WTC11 (cell line): Measurements from ENCODE around the gene ID2. TPM values are rescaled to one million over a fixed set of nuclear protein-coding genes. Genes with fewer than 3 reads are reported as not detected.

ENCODE experiments used
- ATAC-seq: fragments of 200-7000 bp; cut with Tn5 transposase; 2 replicates; pipeline ENCODE4 v1.10.0; 2021; ENCODE audit warnings: mild to moderate bottlenecking, moderate library complexity
- CTCF ChIA-PET: fragments of 300-600 bp; sonication (Branson Sonifier 250); formaldehyde crosslinking; loops from one replicate; lab custom pipeline; 2021; ENCODE audit warnings: antibody characterized with exemption; lab: Charles Lee
- POLR2A ChIA-PET: fragments of 350-600 bp; sonication (Branson Sonifier 250); formaldehyde crosslinking; loops from one replicate; lab custom pipeline; 2021; ENCODE audit warnings: antibody characterized with exemption; lab: Charles Lee
- DNase-seq: peaks from one replicate; pipeline ENCODE4 v3.0.0; 2021; ENCODE audit warnings: low spot score
- H3K27ac Mint-ChIP-seq: 2 replicates; pipeline ENCODE4 v1.8.0; 2021; ENCODE audit warnings: mixed read lengths
- H3K27me3 Mint-ChIP-seq: 2 replicates; pipeline ENCODE4 v1.8.0; 2021; ENCODE audit warnings: low read depth, mild to moderate bottlenecking, moderate library complexity, mixed read lengths
- H3K36me3 Mint-ChIP-seq: 2 replicates; pipeline ENCODE4 v1.8.0; 2021; ENCODE audit warnings: mixed read lengths
- H3K4me1 Mint-ChIP-seq: 2 replicates; pipeline ENCODE4 v1.8.0; 2022; ENCODE audit warnings: mixed read lengths
- H3K4me3 Mint-ChIP-seq: 2 replicates; pipeline ENCODE4 v1.8.0; 2021; ENCODE audit warnings: mild to moderate bottlenecking, moderate library complexity, mixed read lengths
- H3K9me3 Mint-ChIP-seq: 2 replicates; pipeline ENCODE4 v1.8.0; 2021; ENCODE audit warnings: mixed read lengths
- E2F4 ChIP-seq: sonication (generic); formaldehyde crosslinking; IDR thresholded peaks from 2 replicates; pipeline ENCODE4 v1.8.1; 2022; ENCODE audit warnings: low read depth, mild to moderate bottlenecking, moderate library complexity, missing genetic modification reagents, borderline replicate concordance
- FOXJ3 ChIP-seq: sonication (generic); formaldehyde crosslinking; IDR thresholded peaks from 2 replicates; pipeline ENCODE4 v1.9.0; 2021; ENCODE audit warnings: missing genetic modification reagents, mild to moderate bottlenecking, borderline replicate concordance
- HMGA2 ChIP-seq: fragments of 250-450 bp; sonication (Bioruptor Pico); IDR thresholded peaks from 2 replicates; pipeline ENCODE4 v1.4.0; 2021; ENCODE audit warnings: mild to moderate bottlenecking, moderate library complexity
- JAZF1 ChIP-seq: fragments of 250-450 bp; sonication (Bioruptor Pico); IDR thresholded peaks from 2 replicates; pipeline ENCODE4 v1.9.0; 2021; ENCODE audit warnings: moderate library complexity, mild to moderate bottlenecking, inconsistent platforms
- NR2C2 ChIP-seq: sonication (generic); formaldehyde crosslinking; IDR thresholded peaks from 2 replicates; pipeline ENCODE4 v1.8.0; 2022; ENCODE audit warnings: mild to moderate bottlenecking, missing genetic modification reagents
- OVOL2 ChIP-seq: fragments of 250-450 bp; sonication (Bioruptor Pico); IDR thresholded peaks from 2 replicates; pipeline ENCODE4 v1.9.0; 2021; ENCODE audit warnings: mild to moderate bottlenecking, borderline replicate concordance
- RORB ChIP-seq: fragments of 250-450 bp; sonication (Bioruptor Pico); IDR thresholded peaks from 2 replicates; pipeline ENCODE4 v1.9.0; 2021; ENCODE audit warnings: mild to moderate bottlenecking
- SP1 ChIP-seq: sonication (generic); formaldehyde crosslinking; conservative IDR thresholded peaks from 2 replicates; pipeline ENCODE4 v1.8.1; 2022; ENCODE audit warnings: missing genetic modification reagents
- TEAD1 ChIP-seq: sonication (generic); formaldehyde crosslinking; IDR thresholded peaks from 2 replicates; pipeline ENCODE4 v1.8.0; 2022; ENCODE audit warnings: mild to moderate bottlenecking, missing genetic modification reagents
- ZNF232 ChIP-seq: sonication (generic); formaldehyde crosslinking; IDR thresholded peaks from 2 replicates; pipeline ENCODE4 v1.8.0; 2022; ENCODE audit warnings: mild to moderate bottlenecking, missing genetic modification reagents
- ZNF317 ChIP-seq: sonication (generic); formaldehyde crosslinking; IDR thresholded peaks from 2 replicates; pipeline ENCODE4 v1.8.1; 2023; ENCODE audit warnings: low read depth, mild to moderate bottlenecking, moderate library complexity, missing genetic modification reagents, borderline replicate concordance
- ZNF396 ChIP-seq: fragments of 250-450 bp; sonication (Bioruptor Pico); IDR thresholded peaks from 2 replicates; pipeline ENCODE4 v1.8.0; 2021; ENCODE audit warnings: mild to moderate bottlenecking, moderate library complexity, borderline replicate concordance
- ZNF416 ChIP-seq: fragments of 250-450 bp; sonication (Bioruptor Pico); IDR thresholded peaks from 2 replicates; pipeline ENCODE4 v1.9.0; 2021; ENCODE audit warnings: mild to moderate bottlenecking, inconsistent platforms
- total RNA-seq: library from RNA; stranded (reverse); gene quantifications from 3 replicates; pipeline ENCODE4 v1.2.3, GENCODE V29; 2021
- TF ChIP-seq, protein P1 (sequence below): fragments of 250-450 bp; sonication (Bioruptor Pico); IDR thresholded peaks from 2 replicates; pipeline ENCODE4 v1.9.0; 2021; ENCODE audit warnings: mild to moderate bottlenecking
- TF ChIP-seq, protein P2 (sequence below): fragments of 250-450 bp; sonication (Bioruptor Pico); IDR thresholded peaks from 2 replicates; pipeline ENCODE4 v1.8.0; 2021; ENCODE audit warnings: mild to moderate bottlenecking
- TF ChIP-seq, protein P3 (sequence below): sonication (generic); formaldehyde crosslinking; IDR thresholded peaks from 2 replicates; pipeline ENCODE4 v1.8.0; 2023; ENCODE audit warnings: missing genetic modification reagents, mild to moderate bottlenecking, borderline replicate concordance
- TF ChIP-seq, protein P4 (sequence below): sonication (generic); formaldehyde crosslinking; IDR thresholded peaks from 2 replicates; pipeline ENCODE4 v1.8.1; 2022; ENCODE audit warnings: mild to moderate bottlenecking, moderate library complexity, missing genetic modification reagents

Gene ID2
- total RNA-seq, 1 experiment from 2014 or later = 38.6 TPM

GRCh38 chr2:8691859-8692437 lies 10.1 kb downstream of the ID2 start:
- ChIA-PET CTCF (interaction anchor here (1.8 kb wide), 1 partner anchor 69 kb away, joined by 8 read pairs; no protein-coding TSS in a partner anchor), POLR2A (no interaction called here)
- peaks cover 9% of the 10 kb centered on the region for H3K4me1 Mint-ChIP-seq
- TF ChIP-seq, protein P1, sequence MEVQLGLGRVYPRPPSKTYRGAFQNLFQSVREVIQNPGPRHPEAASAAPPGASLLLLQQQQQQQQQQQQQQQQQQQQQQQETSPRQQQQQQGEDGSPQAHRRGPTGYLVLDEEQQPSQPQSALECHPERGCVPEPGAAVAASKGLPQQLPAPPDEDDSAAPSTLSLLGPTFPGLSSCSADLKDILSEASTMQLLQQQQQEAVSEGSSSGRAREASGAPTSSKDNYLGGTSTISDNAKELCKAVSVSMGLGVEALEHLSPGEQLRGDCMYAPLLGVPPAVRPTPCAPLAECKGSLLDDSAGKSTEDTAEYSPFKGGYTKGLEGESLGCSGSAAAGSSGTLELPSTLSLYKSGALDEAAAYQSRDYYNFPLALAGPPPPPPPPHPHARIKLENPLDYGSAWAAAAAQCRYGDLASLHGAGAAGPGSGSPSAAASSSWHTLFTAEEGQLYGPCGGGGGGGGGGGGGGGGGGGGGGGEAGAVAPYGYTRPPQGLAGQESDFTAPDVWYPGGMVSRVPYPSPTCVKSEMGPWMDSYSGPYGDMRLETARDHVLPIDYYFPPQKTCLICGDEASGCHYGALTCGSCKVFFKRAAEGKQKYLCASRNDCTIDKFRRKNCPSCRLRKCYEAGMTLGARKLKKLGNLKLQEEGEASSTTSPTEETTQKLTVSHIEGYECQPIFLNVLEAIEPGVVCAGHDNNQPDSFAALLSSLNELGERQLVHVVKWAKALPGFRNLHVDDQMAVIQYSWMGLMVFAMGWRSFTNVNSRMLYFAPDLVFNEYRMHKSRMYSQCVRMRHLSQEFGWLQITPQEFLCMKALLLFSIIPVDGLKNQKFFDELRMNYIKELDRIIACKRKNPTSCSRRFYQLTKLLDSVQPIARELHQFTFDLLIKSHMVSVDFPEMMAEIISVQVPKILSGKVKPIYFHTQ = no peak
- TF ChIP-seq NR2C2 (CRISPR knock-in tag) = no peak
- TF ChIP-seq, protein P2, sequence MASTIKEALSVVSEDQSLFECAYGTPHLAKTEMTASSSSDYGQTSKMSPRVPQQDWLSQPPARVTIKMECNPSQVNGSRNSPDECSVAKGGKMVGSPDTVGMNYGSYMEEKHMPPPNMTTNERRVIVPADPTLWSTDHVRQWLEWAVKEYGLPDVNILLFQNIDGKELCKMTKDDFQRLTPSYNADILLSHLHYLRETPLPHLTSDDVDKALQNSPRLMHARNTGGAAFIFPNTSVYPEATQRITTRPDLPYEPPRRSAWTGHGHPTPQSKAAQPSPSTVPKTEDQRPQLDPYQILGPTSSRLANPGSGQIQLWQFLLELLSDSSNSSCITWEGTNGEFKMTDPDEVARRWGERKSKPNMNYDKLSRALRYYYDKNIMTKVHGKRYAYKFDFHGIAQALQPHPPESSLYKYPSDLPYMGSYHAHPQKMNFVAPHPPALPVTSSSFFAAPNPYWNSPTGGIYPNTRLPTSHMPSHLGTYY (CRISPR knock-in tag) = no peak
- TF ChIP-seq JAZF1 (CRISPR knock-in tag) = no peak
- no peak for TF ChIP-seq TEAD1 (CRISPR knock-in tag)
- no peak for TF ChIP-seq ZNF396 (CRISPR knock-in tag)
- ATAC-seq = no peak
- H3K4me3 Mint-ChIP-seq = no peak overlapping the region
- DNase-seq = no peak
- H3K27me3 Mint-ChIP-seq = no peaks in the 10 kb centered on the region; the same call in 1 of the 2 replicates
- no peaks in the 10 kb centered on the region for H3K9me3 Mint-ChIP-seq
- no peak overlapping the region for H3K27ac Mint-ChIP-seq
- H3K36me3 Mint-ChIP-seq = no peaks in the 10 kb centered on the region

DNA sequence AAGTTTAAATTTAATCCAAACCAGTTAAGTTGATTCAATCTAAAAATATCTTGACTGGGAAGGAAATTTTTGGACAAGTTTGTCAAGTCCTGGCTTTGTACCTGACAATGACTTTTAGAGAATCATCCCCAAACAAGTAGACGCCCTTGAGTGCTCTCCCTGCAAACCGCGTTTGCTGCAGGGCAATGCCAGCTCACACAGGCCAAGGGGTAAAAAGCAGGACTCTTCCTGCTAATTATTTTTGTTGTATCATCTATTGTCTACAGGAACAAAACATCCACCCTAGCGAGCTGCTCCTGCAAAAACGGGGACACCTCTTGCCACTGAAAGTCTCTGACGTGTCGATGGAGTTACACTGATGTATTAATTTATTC lies 10.9 kb downstream of the ID2 start:
- Mint-ChIP-seq H3K27me3 (no peaks in the 10 kb centered on the region; the same call in 1 of the 2 replicates), H3K9me3 (peaks cover 4% of the 10 kb centered on the region), H3K27ac (no peak overlapping the region), H3K4me1 (peaks cover 9% of the 10 kb centered on the region), H3K4me3 (peak overlapping the region; percentile 19; the same call in 1 of the 2 replicates), H3K36me3 (peaks cover 4% of the 10 kb centered on the region; the same call in 1 of the 2 replicates)
- no peak for TF ChIP-seq NR2C2 (CRISPR knock-in tag)
- TF ChIP-seq, protein P2 (CRISPR knock-in tag) = no peak
- POLR2A ChIA-PET = interaction anchor here (1.0 kb wide), 1 partner anchor 56 kb away, joined by 3 read pairs; no protein-coding TSS in a partner anchor
- ATAC-seq (no peak), DNase-seq (no peak)
- CTCF ChIA-PET = interaction anchor here (0.5 to 2.4 kb wide), 33 partner anchors 8 to 1266 kb away, joined by 3 to 17 read pairs (median 4); partner anchors contain the start of gene ID2

- Mint-ChIP-seq H3K9me3 (peaks cover 9% of the 10 kb centered on the region), H3K27me3 (no peaks in the 10 kb centered on the region; the same call in 1 of the 2 replicates), H3K27ac (no peak overlapping the region), H3K4me1 (peaks cover 9% of the 10 kb centered on the region), H3K4me3 (peak overlapping the region; percentile 48), H3K36me3 (peaks cover 6% of the 10 kb centered on the region; the same call in 1 of the 2 replicates)
- ATAC-seq (peak; percentile 93), DNase-seq (peak; percentile 72)
- ChIA-PET POLR2A (interaction anchor here (1.0 kb wide), 1 partner anchor 56 kb away, joined by 3 read pairs; no protein-coding TSS in a partner anchor), CTCF (interaction anchor here (0.5 to 2.4 kb wide), 34 partner anchors 9 to 1266 kb away, joined by 3 to 17 read pairs (median 4); partner anchors contain the start of gene ID2)
- TF ChIP-seq OVOL2 (no peak), E2F4 (no peak), HMGA2 (CRISPR knock-in tag) (no peak), ZNF232 (CRISPR knock-in tag) (no peak), ZNF317 (no peak), SP1 (CRISPR knock-in tag) (peak; percentile 28; the same call in 1 of the 2 replicates), RORB (CRISPR knock-in tag) (no peak), ZNF416 (no peak), FOXJ3 (no peak)
- TF ChIP-seq, protein P3, sequence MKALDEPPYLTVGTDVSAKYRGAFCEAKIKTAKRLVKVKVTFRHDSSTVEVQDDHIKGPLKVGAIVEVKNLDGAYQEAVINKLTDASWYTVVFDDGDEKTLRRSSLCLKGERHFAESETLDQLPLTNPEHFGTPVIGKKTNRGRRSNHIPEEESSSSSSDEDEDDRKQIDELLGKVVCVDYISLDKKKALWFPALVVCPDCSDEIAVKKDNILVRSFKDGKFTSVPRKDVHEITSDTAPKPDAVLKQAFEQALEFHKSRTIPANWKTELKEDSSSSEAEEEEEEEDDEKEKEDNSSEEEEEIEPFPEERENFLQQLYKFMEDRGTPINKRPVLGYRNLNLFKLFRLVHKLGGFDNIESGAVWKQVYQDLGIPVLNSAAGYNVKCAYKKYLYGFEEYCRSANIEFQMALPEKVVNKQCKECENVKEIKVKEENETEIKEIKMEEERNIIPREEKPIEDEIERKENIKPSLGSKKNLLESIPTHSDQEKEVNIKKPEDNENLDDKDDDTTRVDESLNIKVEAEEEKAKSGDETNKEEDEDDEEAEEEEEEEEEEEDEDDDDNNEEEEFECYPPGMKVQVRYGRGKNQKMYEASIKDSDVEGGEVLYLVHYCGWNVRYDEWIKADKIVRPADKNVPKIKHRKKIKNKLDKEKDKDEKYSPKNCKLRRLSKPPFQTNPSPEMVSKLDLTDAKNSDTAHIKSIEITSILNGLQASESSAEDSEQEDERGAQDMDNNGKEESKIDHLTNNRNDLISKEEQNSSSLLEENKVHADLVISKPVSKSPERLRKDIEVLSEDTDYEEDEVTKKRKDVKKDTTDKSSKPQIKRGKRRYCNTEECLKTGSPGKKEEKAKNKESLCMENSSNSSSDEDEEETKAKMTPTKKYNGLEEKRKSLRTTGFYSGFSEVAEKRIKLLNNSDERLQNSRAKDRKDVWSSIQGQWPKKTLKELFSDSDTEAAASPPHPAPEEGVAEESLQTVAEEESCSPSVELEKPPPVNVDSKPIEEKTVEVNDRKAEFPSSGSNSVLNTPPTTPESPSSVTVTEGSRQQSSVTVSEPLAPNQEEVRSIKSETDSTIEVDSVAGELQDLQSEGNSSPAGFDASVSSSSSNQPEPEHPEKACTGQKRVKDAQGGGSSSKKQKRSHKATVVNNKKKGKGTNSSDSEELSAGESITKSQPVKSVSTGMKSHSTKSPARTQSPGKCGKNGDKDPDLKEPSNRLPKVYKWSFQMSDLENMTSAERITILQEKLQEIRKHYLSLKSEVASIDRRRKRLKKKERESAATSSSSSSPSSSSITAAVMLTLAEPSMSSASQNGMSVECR = no peak
- TF ChIP-seq, protein P4, sequence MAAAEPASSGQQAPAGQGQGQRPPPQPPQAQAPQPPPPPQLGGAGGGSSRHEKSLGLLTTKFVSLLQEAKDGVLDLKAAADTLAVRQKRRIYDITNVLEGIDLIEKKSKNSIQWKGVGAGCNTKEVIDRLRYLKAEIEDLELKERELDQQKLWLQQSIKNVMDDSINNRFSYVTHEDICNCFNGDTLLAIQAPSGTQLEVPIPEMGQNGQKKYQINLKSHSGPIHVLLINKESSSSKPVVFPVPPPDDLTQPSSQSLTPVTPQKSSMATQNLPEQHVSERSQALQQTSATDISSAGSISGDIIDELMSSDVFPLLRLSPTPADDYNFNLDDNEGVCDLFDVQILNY (CRISPR knock-in tag) = no peak
These were observed 11.4 kb downstream of the ID2 start for GRCh38 chr2:8693157-8693821.
